Heart left ventricle (tissue), 16 donors: Measurements from ENCODE around the gene ZNF474. TPM values are rescaled to one million over a fixed set of nuclear protein-coding genes. Genes with fewer than 3 reads are reported as not detected.

Experiments
- ATAC-seq, 4 donors: fragments of 200-7000 bp; cut with Tn5 transposase; one replicate each; pipeline ENCODE4 v1.9.1; 2020 to 2022; ENCODE audit warnings: moderate library complexity in 4 of 4, mild to moderate bottlenecking in 3 of 4, moderate number of reproducible peaks in 1 of 4
- DNase-seq, 5 donors: peaks; one replicate each; pipeline ENCODE4 v3.0.0-alpha.2; 2020
- H3K27ac ChIP-seq, 12 donors: fragments of 200-600 bp; sonication (generic) in 4 of 12; one replicate each; pipeline versions ENCODE4 v1.5.0 to v1.8.0; 2016 to 2022; ENCODE audit warnings: mild to moderate bottlenecking in 2 of 12
- H3K27me3 ChIP-seq, 9 donors: fragments of 200-600 bp; sonication (generic) in 2 of 9; one replicate each; pipeline versions ENCODE4 v1.5.1 to v1.8.0; 2016 to 2022; ENCODE audit warnings: mild to moderate bottlenecking in 3 of 9
- H3K36me3 ChIP-seq, 9 donors: fragments of 200-600 bp; sonication (generic) in 2 of 9; one replicate each; pipeline versions ENCODE4 v1.5.0 to v1.8.0; 2018 to 2022; ENCODE audit warnings: mild to moderate bottlenecking in 2 of 9
- H3K4me1 ChIP-seq, 12 donors: fragments of 200-600 bp; sonication (generic) in 4 of 12; one replicate each; pipeline versions ENCODE4 v1.5.0 to v1.8.0; 2016 to 2022; ENCODE audit warnings: mild to moderate bottlenecking in 3 of 12
- H3K4me3 ChIP-seq, 12 donors: fragments of 200-600 bp; sonication (generic) in 4 of 12; one replicate each; pipeline versions ENCODE4 v1.5.0 to v1.8.0; 2017 to 2022; ENCODE audit warnings: mild to moderate bottlenecking in 9 of 12, moderate library complexity in 4 of 12
- H3K9me3 ChIP-seq, 12 donors: fragments of 200-600 bp; sonication (generic) in 4 of 12; one replicate each; pipeline versions ENCODE4 v1.5.0 to v1.8.0; 2016 to 2022; ENCODE audit warnings: mild to moderate bottlenecking in 1 of 12
- CTCF ChIP-seq, 12 donors: fragments of 200-600 bp; sonication (generic) in 4 of 12; IDR thresholded peaks; one replicate each; pipeline versions ENCODE4 v1.5.0 to v1.8.0; 2018 to 2022; ENCODE audit warnings: antibody characterized with exemption in 12 of 12, mild to moderate bottlenecking in 5 of 12
- POLR2A ChIP-seq, 2 donors: fragments of 450-650 bp; IDR thresholded peaks; one replicate each; pipeline ENCODE4 v1.6.1; 2017; ENCODE audit warnings: antibody characterized with exemption in 2 of 2, mild to moderate bottlenecking in 2 of 2, moderate library complexity in 2 of 2
- intact Hi-C, 10 donors: fragments of 100-400 bp; cut with DNase I; formaldehyde crosslinking; loops; one replicate each; pipeline versions ENCODE4 v1.11.1 to v1.14.2; 2022
- polyA plus RNA-seq, 2 donors: library from polyadenylated mRNA; stranded (reverse); fragments of 200-250 nt; gene quantifications; one replicate each; pipeline ENCODE4 v1.2.3, GENCODE V29; 2013
- total RNA-seq, 9 donors: library from RNA; depleted of rRNA in 2 of 9; stranded (reverse); fragments of >200 nt in 2 of 9; fragmentation: NEBNext Ultra II Directional in 3 of 9; extraction: Animal tissue kit (Norgen Biotek cat#: 25700) in 3 of 9; gene quantifications; one replicate each; pipeline versions ENCODE4 v1.1.0 to v1.2.4, GENCODE V29; 2016 to 2023
- donor health status: ischemic (EF 13 %, LVEDD 7.1; RV severe dilation, severe dysfunction).
- donor health status: healthy with polysubstance abuse.
- donor health status: DM: no; HTN: yes; CAD: no.
- donor health status: DM: no; HTN: no; CAD: no.
- donor health status: ischemic (EF 25% LVEDD 6.9; RV normal size, moderate dysfunction).
- donor health status: ischemic (EF 25% LVEDD 5.7; RV mildly dilated, moderate dysfunction).
- donor health status: healthy.
- donor health status: DM: yes; HTN: yes; CAD: no.
- donor health status: ischemic (EF 35%, LVEDD 5.7; RV mildly dilated, moderate dysfunction).
- donor health status: nonischemic (EF 11% LVEDD 7.7; RV severe dilation, severe dysfunction).
- donor health status: DM: yes; HTN: yes; CAD: no.
- donor health status: PGD.
- donor health status: ischemic (EF 29% LVEDD 5.4; RV normal size, mild dysfunction).
- donor health status: nonischemic (EF 23%, LVEDD 6.1; RV moderate dilation, normal function).

The ZNF474 gene
- total and polyA plus RNA-seq, 11 donors = 0.03 to 0.25 (median 0.16) TPM; not detected in 6

- H3K9me3 ChIP-seq = peaks cover 0 to 3% (median 0%) of the 10 kb centered on the region in 12 donors
- H3K27ac ChIP-seq = no peak overlapping the region
- DNase-seq (no peak), ATAC-seq (no peak)
- intact Hi-C loops = no loop called here
- H3K4me3 ChIP-seq = no peak overlapping the region
- no peaks in the 10 kb centered on the region for H3K36me3 ChIP-seq
- TF ChIP-seq POLR2A (IDR thresholded peaks at IDR 0.05) (no peak), CTCF (IDR thresholded peaks at IDR 0.05) (no peak)
- no peaks in the 10 kb centered on the region for H3K4me1 ChIP-seq
- peaks cover 0 to 11% (median 0%) of the 10 kb centered on the region in 9 donors for H3K27me3 ChIP-seq
Observed at GRCh38 chr5:122202952-122203351, 73.6 kb downstream of the ZNF474 start.

Other genes starting within 250 kb of the ZNF474 start
- gene SRFBP1, start 167.6 kb upstream of the ZNF474 start, total RNA-seq = 1 to 10 TPM; 5.1 to 9.8 (median 8.0) TPM
- gene SRFBP1, start 167.6 kb upstream of the ZNF474 start, polyA plus RNA-seq = 1 to 10 TPM; 1.8 to 5.8 TPM
- gene LOX, start 51.3 kb upstream of the ZNF474 start, total RNA-seq = 10 to 100 TPM in 2 of 9 donors, 1 to 10 TPM in 7; 1.8 to 23.2 (median 4.4) TPM
- gene LOX, start 51.3 kb upstream of the ZNF474 start, polyA plus RNA-seq = 1 to 10 TPM; 1.1 to 3.0 TPM
- 1 to 10 TPM in 5 of 9 donors, under 1 TPM in 4; 0.56 to 7.5 (median 1.7) TPM for gene SNCAIP, start 182.7 kb downstream of the ZNF474 start, total RNA-seq
- gene SNCAIP, start 182.7 kb downstream of the ZNF474 start, polyA plus RNA-seq = under 1 TPM; 0.54 to 0.76 TPM